OCI-LY3 (cell line): Measurements from ENCODE around the gene SMC1B.

Experiments
- CTCF ChIP-seq: fragments of 200-600, 300-600 bp; sonication (generic); IDR thresholded peaks from 2 replicates; pipeline ENCODE4 v1.5.1; 2014; ENCODE audit warnings: antibody characterized with exemption, low read length, low read depth
- EZH2phosphoT487 ChIP-seq: fragments of 200-600 bp; shearing (Covaris generic); IDR thresholded peaks from 2 replicates; pipeline ENCODE4 v1.6.1; 2018; ENCODE audit warnings: antibody characterized with exemption, mixed run types, low read depth

GRCh38 chr22:45312856-45313255 lies 100.5 kb downstream of the SMC1B start:
- TF ChIP-seq EZH2phosphoT487 = no peak
- no peak for TF ChIP-seq CTCF
